DMS153 (cell line): Measurements from ENCODE around the gene HIBCH.
A peak's percentile ranks its signal among the peaks of the same experiment; 100 is the strongest.
"Not testable (repeated sequence)": the region's sequence is repeated elsewhere in the genome, so short reads cannot be mapped to it uniquely, and the experiment has no call there.

ENCODE experiments used
- DNase-seq: peaks from one replicate; lab custom pipeline; 2025; lab: John Stamatoyannopoulos, UW

The HIBCH gene

DNA sequence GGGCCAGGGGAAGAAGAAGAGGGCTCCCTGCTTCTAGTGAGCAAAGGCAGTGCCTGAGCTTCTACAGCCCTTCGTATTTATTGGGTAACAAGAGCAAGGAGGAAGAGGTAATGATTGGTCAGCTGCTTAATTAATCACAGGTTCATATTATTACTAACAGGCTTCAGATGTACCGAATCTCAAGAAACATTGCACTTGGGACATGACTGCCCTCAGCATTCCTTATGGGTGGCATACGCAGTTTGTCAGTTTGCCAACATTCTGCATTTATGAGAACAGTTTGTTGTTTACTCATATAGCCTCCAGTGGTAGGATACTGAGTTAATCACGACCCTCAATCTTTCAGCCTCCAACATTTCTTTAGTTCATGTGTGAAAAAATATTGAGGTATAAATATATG is 84.5 kb downstream of the HIBCH start:
- no peak for DNase-seq

DNA sequence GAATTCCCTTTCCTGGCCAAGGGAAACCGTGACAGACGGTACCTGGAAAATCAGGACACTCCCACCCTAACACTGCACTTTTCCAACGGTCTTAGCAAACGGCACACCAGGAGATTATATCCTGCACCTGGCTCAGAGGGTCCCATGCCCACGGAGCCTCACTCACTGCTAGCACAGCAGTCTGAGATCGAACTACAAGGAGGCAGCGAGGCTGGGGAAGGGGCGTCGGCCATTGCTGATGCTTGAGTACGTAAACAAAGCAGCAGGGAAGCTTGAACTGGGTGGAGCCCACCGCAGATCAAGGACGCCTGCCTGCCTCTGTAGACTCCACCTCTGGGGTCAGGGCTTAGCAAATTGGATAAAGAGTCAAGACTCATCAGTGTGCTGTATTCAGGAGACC is 95.6 kb downstream of the HIBCH start:
- DNase-seq: not testable (repeated sequence)

DNA sequence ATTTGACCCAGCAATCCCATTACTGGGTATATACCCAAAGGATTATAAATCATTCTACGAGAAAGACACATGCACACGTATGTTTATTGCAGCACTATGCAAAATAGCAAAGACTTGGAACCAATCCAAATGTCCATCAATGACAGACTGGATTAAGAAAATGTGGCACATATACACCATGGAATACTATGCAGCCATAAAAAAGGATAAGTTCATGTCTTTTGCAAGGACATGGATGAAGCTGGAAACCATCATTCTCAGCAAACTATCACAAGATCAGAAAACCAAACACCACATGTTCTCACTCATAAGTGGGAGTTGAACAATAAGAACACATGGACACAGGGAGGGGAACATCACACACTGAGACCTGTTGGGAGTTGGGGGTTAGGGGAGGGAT is 96.9 kb downstream of the HIBCH start:
- not testable (repeated sequence) for DNase-seq

DNA sequence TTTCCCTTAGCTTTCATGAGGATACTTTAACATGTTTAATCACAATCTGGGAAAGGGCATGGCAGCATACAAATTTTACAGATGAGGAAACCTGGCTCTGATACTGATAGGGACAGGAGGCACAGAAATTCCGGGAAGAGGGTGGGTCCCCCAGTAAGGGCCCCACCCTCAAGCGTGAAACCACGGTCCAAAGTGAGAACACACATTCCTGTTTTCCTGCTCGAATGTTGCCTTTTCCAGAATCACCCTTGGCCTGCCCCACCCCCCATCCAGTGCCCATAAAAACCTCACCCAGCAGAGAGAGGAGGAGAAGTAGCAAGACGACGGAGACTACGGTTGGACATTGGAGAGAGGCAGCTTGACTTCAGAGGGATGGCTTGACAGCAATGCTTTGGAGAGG is 98.2 kb downstream of the HIBCH start:
- DNase-seq: no peak

DNA sequence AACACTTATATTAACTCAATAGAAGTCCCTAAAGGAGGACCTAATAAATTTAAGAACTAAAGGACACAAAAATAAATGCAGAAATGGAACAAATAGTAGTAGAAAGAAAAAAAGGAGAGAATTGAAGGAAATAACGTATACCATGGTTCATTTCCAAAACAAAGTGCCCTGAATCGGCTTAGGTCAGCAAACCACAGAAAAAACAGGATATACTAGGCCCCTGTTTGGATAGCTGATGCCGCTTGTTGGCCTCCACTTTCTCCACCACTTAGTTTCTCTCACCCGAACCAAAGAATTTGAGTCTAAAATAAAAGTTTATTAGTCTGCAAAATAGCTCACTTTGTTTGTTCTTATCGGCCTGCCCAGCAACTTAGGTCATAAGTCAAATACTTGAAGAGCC is 100.4 kb downstream of the HIBCH start:
- DNase-seq: no peak

DNA sequence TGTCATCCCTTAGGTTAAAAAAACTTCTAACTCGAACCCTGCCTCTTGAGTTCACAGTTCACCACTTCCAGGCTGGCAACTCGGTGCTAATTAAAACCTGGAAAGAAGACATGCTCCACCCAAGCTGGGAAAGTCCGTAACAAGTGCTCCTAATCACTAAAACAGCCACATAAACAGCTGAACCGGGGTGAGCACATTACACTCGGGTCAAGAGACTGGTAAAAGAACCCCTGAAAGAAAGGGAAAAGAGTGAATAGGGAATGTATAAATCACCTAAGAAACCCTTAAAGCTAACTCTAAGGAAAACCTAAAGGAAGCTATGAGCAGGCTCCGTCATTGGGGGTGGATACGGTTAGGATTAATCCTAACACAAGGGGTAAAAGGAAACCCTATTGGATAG is 102.0 kb downstream of the HIBCH start:
- DNase-seq: no peak

DNA sequence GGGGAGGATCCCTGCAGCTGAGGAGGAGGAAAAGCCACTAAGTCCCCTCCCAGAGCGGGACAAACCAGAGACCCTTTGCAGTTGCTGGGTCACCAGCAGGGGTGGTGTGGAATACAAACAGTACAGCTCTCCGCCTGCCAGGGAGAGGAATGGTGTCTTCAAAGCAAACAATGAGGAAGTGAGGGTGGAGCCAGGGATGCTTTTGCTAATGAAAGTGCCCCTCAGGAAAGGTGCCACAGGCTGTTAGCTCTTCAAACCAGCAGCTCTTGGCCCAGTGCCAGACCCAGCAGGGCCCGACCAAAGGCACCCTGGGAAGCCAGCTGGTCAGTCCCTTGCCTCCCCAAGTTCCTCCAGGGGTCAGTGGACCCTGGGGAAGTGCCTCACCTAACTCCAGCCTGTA is 102.8 kb downstream of the HIBCH start:
- peak; percentile 36 for DNase-seq

DNA sequence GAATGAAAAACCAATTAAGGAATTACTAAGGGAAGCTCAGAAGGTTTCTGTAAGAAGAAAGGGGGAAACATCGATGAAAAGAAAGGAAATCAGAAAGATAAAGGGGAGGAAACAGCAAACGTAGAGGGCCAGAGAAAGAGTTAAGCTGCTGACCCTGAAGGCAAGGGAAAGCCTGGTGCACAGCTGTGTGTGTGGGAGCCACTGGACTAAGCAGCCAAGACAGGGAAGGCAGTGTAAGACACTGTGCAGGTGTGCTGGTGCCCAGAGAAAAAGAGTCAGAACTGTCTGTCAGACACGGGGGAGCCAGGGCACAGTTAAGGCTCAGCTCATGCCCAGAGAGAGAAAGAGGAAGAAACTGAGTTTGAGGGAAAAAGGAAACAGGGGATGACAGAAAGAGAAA is 104.0 kb downstream of the HIBCH start:
- no peak for DNase-seq

DNA sequence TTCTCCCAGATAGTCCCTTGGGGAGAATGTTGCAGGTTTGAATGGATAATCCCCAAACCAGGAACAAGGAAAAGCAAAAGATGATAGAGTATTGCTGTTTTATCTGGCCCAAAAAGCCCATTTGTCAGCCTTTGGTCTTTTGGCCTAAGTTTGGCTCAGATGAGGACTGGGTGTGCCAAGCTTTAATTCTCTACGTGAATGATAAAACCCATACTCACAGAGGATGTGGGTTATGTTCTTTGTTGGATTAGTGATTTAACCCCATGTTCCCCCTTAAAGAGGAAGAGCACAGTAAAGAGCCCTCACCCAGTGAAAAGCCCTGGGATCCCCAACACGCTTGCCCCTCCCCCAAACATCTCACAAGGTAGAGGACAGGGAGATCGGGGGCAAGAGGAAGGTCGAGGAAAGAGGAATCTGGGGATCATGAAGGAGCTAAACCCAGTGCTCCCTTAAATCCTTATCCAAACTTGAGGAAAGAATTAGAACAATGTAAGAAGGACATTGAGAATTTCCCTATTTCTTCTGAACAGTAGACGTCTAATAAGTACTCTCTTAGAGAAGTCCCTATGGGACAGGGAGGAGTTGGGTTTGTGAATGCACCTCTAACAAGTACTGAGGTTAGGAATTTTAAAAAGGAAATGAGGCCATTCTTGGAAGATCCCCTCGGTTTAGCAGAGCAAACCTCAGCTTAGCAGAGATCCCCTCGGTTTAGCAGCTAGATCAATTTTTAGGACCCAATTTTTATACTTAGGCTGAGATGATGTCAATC is 105.0 kb downstream of the HIBCH start:
- DNase-seq: no peak

DNA sequence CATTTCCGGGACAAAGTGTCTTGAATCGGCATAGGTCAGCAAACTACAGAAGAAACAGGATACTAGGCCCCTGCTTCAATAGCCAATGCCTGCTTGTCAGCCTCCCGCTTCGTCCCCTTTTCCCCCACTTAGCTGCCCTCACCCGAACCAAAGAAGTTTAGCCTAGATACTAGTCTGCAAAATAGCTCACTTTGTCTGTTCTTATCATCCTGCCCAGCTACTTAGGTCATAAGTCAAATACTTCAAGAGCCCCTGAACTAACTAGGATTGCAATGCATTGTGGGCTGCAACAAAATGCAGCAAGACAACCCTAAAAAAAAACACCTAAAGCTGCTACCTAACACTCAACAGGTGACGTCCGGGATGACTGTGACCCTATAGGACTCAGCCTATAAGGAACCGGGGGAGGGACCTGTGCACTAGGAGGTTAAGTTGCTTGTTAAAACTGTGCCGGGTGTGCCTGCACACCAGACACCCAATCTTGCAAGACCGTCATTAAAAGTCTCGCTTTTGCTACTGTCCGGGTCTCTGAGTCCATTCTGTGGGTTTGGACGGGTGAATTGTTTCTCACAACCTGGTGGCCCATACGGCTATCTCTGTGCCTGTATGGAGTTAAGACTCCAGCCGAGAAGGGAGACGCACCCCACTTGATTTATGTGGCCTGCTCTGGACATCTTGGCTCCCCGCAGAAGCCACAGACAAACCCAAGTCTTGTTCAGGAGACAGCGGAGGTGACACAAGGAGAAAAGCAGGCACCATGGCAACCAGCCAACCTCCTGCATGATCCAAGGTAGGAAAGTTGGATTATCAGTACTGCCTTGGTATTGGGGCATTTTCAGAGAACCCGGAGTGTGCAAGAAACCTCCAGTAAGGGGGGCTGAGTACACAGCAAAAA is 105.9 kb downstream of the HIBCH start:
- DNase-seq: no peak

DNA sequence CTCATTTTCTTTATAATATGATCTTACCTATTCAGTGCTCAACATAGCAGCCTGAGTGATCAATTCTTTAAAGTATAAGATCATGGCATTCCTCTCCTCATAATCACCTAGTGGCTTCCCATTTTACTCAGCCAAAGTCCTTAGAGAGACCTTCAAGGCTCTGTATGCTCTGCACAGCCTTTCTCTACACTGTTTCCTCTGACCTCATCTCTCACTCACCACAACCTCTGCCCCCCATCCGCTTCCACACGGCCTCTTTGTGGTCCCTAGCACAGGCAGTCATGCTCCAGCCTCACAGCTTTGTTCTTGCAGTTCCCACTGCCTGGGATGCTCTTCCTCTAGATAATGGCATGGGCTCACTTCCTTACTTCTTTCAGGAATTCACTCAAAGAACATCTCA is 109.2 kb downstream of the HIBCH start:
- no peak for DNase-seq

DNA sequence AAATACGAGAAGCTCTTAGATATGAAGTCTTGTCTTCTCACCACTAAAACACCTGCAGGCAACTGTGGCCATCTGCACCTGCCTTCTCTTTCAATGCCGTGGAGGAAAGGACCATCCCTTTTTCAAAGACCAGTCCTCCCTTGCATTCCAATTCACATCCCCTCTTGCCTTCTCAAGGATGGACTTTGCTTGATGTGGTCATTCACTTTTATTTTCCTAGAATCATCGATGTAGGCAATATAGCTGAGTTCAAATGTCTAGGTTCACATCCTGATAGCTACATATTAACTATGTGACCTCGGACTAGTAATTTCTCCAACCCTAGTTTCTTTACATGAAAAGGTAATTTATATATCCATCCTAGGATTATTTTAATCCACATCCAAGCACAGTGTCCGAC is 110.1 kb downstream of the HIBCH start:
- DNase-seq: no peak

DNA sequence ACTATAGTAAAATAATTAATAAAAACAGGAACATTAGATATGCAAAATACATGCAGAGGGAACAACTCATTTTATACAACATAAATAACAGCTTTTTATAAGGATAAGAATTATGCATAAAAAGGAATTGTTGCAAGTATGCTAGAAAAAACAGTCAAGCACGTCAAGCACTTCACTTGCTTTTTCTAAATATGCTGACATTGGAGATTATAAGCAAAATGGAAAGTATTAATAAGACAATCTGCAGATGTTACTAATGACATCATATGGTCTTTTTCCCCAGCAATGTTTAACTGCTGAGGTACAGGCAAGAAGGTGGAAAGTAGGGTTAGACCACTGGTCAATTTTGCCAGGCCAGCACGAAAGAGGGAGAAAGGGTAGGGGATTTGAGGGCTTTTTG is 111.7 kb downstream of the HIBCH start:
- no peak for DNase-seq

DNA sequence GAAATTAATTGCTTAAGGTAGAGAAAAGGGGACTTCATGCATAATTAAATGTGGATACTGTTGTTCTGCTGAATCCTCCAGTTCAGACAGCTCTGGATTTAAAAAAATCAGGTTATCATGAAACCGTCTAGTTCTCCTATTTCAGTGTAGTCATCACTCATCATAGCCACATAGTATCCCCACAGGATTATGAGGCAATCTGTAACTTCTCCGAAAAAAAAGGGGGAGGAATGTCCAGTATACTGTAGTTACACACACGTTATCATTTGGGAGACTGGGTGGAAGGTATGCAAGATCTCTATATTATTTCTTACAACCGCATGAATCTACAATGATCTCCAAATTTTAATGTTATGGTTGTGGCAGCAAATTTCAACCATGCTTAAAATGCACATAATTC is 114.0 kb downstream of the HIBCH start:
- no peak for DNase-seq

DNA sequence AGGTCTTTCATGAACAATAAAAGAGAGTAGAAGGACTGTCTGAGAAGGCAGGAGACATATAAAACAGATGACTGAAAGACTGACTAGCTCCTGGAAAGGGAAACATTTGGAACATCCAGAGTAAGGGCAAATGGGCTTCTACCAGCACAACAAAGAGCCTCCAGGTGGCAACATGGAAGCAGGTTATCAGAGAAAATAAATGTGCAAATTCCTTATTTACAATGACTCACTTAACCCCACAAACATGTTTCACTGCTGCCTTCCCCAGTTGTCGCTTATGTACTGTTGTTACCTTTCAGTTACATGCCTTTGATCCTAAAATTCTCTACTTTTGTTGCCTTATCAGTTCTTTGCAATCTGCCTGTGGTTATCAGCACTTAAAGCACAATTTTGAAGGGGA is 117.0 kb downstream of the HIBCH start:
- no peak for DNase-seq

DNA sequence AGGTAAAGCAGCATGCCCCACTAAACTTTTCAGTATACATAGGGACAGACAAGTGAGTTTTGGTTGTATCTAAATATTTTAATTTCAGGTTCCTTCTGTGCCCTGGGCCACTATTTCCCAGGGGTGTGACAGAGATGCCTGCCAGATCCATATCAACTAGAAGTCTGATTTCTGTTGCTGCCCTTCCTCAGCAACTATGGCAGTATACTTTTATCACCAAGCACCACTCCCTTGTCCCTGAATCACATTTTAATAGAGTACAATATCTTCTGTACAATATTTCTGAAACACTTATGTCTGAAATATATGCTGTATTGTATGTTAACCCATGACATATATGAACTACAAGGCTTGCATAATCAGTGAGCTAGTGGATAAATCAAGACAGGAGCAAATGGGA is 117.6 kb downstream of the HIBCH start:
- DNase-seq: no peak

DNA sequence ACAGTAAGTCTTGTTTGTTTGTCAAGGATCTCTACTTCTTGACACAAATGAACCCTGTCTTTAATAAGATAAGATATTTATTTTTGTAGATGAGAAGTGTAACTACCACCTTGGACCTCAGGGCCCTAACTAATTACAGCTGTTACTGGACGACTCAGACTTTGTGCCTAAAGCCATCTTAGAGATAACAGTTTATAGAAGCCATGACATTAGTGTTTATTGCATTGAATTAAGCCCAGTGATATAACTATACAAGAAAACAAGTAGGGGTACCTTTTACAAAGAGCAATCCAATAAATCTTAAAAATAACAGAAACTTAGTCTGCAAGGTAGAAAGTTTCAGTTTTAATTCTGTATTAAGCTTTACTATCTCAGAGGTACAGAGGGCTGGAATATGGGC is 119.0 kb downstream of the HIBCH start:
- DNase-seq: no peak

DNA sequence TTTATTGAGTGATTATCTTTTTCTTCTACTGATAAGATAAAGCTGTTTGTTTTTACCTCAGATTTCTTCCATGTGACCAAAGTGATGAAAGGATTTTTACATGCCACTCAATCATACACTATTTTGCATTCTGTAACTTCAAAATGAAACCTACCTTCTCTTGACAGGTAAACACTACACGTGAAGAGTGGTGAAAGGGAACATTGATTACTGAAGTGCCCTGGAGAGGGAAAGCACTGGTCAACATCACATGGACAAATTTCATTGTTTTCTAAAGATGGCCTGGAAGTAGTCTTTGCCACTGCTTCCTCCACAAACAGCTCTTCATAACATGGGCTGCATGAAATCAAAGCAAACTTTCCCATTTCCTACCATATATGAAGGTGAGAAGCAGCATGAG is 120.1 kb downstream of the HIBCH start:
- no peak for DNase-seq

DNA sequence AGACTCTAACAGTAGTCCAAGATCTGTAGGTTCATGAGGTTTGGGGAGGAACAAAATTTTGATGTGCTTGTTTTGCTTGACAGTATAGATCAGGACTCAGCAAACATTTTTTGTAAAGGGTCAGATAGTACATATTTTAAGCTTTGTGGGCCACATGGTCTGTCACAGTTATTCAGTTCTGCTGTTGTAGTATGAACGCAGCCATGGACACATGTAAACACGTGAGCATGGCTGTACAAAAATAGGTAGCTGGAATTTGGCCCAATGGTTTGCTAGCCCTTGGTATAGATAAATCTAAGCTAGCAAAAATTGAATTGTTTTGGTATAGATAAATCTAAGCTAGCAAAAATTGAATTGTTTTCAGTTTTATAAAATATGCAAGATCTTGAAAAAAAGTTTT is 120.5 kb downstream of the HIBCH start:
- no peak for DNase-seq

DNA sequence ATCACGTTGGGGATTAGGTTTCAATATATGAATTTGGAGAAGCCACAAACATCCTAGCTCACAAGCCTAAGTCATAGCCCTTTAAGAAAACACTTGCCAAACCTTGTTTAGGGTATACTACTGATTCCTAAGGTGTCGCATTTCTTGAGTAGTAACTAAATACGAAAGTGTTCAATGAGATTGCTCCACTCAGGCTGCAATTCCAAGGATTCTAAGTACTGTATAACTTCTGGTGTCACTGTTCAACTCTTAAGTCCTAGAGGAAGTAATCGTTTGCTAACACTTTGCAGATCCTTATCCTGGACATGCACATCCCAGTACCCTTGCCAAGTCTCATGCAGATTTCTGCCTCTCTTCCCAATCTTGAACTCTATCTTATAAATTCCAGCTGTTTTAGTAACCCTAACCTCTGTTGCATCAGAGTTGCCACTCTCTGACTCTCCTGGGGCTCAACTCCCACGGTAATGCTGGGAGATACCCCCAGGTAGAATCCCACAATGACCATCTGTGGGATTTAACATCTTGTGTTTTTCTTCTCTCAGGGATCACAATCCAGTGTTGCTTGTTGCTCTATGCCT is 122.4 kb downstream of the HIBCH start:
- DNase-seq: no peak

DNA sequence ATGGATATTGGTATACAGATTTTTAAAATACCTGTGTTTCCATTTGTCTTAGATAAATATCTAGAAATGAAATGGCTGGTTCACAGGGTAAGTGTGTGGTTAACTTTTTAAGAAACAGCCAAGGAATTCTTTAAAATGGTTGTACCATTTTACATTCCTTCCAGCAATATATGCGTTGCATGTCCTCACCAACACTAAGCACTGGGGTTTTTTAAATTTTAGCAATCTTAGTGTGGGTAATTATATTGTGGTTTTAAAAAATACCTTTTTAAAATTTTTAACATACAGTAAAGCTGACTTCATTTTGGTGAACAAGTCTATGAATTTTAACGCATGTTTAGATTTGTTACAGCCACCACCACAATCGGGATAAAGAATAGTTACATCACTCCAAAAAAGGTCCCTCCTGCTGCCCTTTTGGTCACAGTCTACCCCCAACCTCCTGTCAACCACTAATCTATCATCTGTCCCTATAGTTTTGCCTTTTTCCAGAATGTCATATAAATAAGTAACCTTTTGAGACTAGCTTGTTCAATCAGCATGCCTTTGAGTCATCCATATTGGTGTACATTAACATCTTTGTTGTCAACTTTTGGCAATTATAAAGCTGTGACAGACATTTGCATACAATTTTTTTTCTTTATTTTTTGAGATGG is 129.0 kb downstream of the HIBCH start:
- no peak for DNase-seq

DNA sequence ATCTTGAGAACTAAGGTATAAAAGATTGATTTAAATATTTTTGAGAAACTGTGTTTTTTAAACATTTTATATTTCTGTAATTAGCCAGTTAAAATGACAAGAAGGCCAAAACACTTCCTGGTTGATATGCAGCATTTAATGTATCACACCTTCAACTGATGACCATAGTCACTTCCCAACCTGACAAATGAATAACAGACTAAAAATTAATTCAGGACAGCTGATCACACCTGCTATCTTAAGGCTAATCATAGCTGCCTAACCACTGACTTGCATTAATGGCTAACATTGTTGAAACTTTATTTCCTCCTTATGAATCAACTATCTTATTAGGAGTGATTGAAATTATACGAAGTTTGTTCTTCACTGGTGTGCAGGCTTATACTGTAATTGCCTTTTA is 131.3 kb downstream of the HIBCH start:
- DNase-seq: no peak

DNA sequence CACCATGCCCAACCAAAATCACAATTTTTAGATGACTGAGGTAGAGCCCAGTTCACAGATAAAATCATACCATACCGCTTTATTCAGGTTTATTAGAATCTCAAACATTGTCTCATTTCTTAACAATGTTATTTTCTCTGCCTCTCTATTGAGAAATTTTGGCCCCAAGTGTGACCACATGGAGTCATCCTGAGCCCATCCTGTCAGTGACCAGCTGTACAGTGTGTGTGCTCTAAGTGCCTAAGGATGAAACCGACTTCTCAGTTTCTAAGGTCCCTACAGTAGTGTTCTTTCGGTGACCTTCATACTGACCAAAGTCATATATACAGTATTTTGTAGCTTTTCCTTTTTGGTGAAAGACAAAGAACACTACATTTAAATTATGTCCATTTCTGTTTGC is 133.4 kb downstream of the HIBCH start:
- DNase-seq: no peak
